Trophoblast cell (in vitro differentiated cells and primary cell): ENCODE results near the gene DCC.

Source experiments
- DNase-seq, 2 donors: peaks; one replicate each; pipeline ENCODE4 v3.0.0-alpha.2; 2016
- H2AFZ ChIP-seq: 2 replicates; pipeline ENCODE4 v1.6.1; 2013; ENCODE audit warnings: low read length, moderate library complexity, mild to moderate bottlenecking; ENCODE audit not compliant: insufficient read depth, poor library complexity
- H2AK5ac ChIP-seq: 2 replicates; pipeline ENCODE4 v1.6.1; 2013; ENCODE audit warnings: mild to moderate bottlenecking, low read length
- H2BK120ac ChIP-seq: 2 replicates; pipeline ENCODE4 v1.6.1; 2013; ENCODE audit warnings: low read length, mild to moderate bottlenecking, moderate library complexity; ENCODE audit not compliant: insufficient read depth, poor library complexity
- H2BK12ac ChIP-seq: 2 replicates; pipeline ENCODE4 v1.6.1; 2013; ENCODE audit warnings: mild to moderate bottlenecking, low read length, moderate library complexity
- H2BK5ac ChIP-seq: 2 replicates; pipeline ENCODE4 v1.6.1; 2013; ENCODE audit warnings: low read length, low read depth, moderate library complexity, mild to moderate bottlenecking; ENCODE audit not compliant: poor library complexity
- H3K14ac ChIP-seq: 2 replicates; pipeline ENCODE4 v1.6.1; 2013; ENCODE audit warnings: mild to moderate bottlenecking, low read length
- H3K18ac ChIP-seq: 2 replicates; pipeline ENCODE4 v1.6.1; 2013; ENCODE audit warnings: mild to moderate bottlenecking, low read length
- H3K23ac ChIP-seq: 2 replicates; pipeline ENCODE4 v1.6.1; 2013; ENCODE audit warnings: low read length
- H3K27ac ChIP-seq: 2 replicates; pipeline ENCODE4 v1.5.1; 2013; ENCODE audit warnings: low read depth, mild to moderate bottlenecking, inconsistent platforms, low read length, moderate library complexity
- H3K27me3 ChIP-seq: 2 replicates; pipeline ENCODE4 v1.6.1; 2013; ENCODE audit warnings: inconsistent platforms, mild to moderate bottlenecking, low read length, moderate library complexity; ENCODE audit not compliant: insufficient read depth
- H3K36me3 ChIP-seq, 2 experiments: 1 replicate in 1 of 2; 2 replicates in 1 of 2; pipeline ENCODE4 v1.6.1; 2013; ENCODE audit warnings: low read length in 2 of 2, mild to moderate bottlenecking in 2 of 2, moderate library complexity in 1 of 2; ENCODE audit not compliant: insufficient read depth in 2 of 2, control insufficient read depth in 1 of 2
- H3K4ac ChIP-seq: 2 replicates; pipeline ENCODE4 v1.6.1; 2013; ENCODE audit warnings: low read depth, mild to moderate bottlenecking, low read length, moderate library complexity
- H3K4me1 ChIP-seq, 2 experiments: 1 replicate in 1 of 2; 2 replicates in 1 of 2; pipeline ENCODE4 v1.6.1; 2013; ENCODE audit warnings: low read length in 2 of 2, mild to moderate bottlenecking in 2 of 2, moderate library complexity in 1 of 2; ENCODE audit not compliant: insufficient read depth in 2 of 2, control insufficient read depth in 1 of 2
- H3K4me2 ChIP-seq: 2 replicates; pipeline ENCODE4 v1.6.1; 2013; ENCODE audit warnings: inconsistent platforms, mild to moderate bottlenecking, low read length, moderate library complexity
- H3K4me3 ChIP-seq: 2 replicates; pipeline ENCODE4 v1.5.1; 2013; ENCODE audit warnings: mild to moderate bottlenecking, low read depth, low read length, inconsistent platforms
- H3K79me1 ChIP-seq: one replicate; pipeline ENCODE4 v1.6.1; 2013; ENCODE audit warnings: low read length
- H3K79me2 ChIP-seq: 2 replicates; pipeline ENCODE4 v1.6.1; 2013; ENCODE audit warnings: low read length, mild to moderate bottlenecking; ENCODE audit not compliant: control insufficient read depth, insufficient read depth, poor library complexity
- H3K9ac ChIP-seq: 2 replicates; pipeline ENCODE4 v1.6.1; 2013; ENCODE audit warnings: mild to moderate bottlenecking, low read length
- H3K9me3 ChIP-seq: 2 replicates; pipeline ENCODE4 v1.6.1; 2013; ENCODE audit warnings: low read depth, mild to moderate bottlenecking, control low read depth, inconsistent platforms, low read length; ENCODE audit not compliant: insufficient read depth
- H4K12ac ChIP-seq: 2 replicates; pipeline ENCODE4 v1.6.1; 2013; ENCODE audit warnings: low read depth, mild to moderate bottlenecking, low read length, moderate library complexity
- H4K8ac ChIP-seq: 2 replicates; pipeline ENCODE4 v1.6.1; 2013; ENCODE audit warnings: low read depth, mild to moderate bottlenecking, low read length, moderate library complexity
- H4K91ac ChIP-seq: one replicate; pipeline ENCODE4 v1.6.1; 2013; ENCODE audit warnings: low read depth, mild to moderate bottlenecking, low read length, moderate library complexity
- WGBS: extraction: QIAGEN DNeasy Blood & Tissue Kit; methylation state at CpG from one replicate; pipeline ENCODE4 v1.1.7; 2013; ENCODE audit warnings: missing lambda C conversion rate; ENCODE audit not compliant: insufficient read length, insufficient coverage; ENCODE audit errors: extremely low coverage; 5-methylcytosine and 5-hydroxymethylcytosine counted together

Gene DCC

GRCh38 chr18:52670896-52671295 is 330.9 kb downstream of the DCC start:
- Histone ChIP-seq H3K79me2 (no peaks in the 10 kb centered on the region), H3K4me3 (no peak overlapping the region), H4K8ac (no peak overlapping the region), H3K18ac (no peak overlapping the region), H3K9me3 (no peaks in the 10 kb centered on the region), H2BK12ac (no peak overlapping the region), H3K27ac (no peak overlapping the region), H4K91ac (no peak overlapping the region), H3K23ac (no peak overlapping the region), H3K79me1 (peaks cover 2% of the 10 kb centered on the region), H3K36me3 (no peaks in the 10 kb centered on the region), H2BK5ac (no peak overlapping the region), H2AFZ (no peak overlapping the region), H3K27me3 (no peaks in the 10 kb centered on the region), H3K4ac (no peak overlapping the region), H3K4me1 (no peaks in the 10 kb centered on the region), H2AK5ac (no peak overlapping the region), H3K4me2 (no peak overlapping the region), H2BK120ac (no peak overlapping the region), H3K14ac (no peak overlapping the region), H4K12ac (no peak overlapping the region), H3K9ac (no peak overlapping the region)
- peak in 1 of 2 donors; percentile 2 for DNase-seq
- no CpG with 5 or more reads among the region's 3 CpGs for WGBS

GRCh38 chr18:52678034-52678433 is 338.0 kb downstream of the DCC start:
- no peak overlapping the region for H4K12ac ChIP-seq
- H3K4me3 ChIP-seq = no peak overlapping the region
- no peak overlapping the region for H3K14ac ChIP-seq
- H3K4ac ChIP-seq = no peak overlapping the region
- H3K27ac ChIP-seq = no peak overlapping the region
- H3K36me3 ChIP-seq = no peaks in the 10 kb centered on the region
- WGBS = no CpG with 5 or more reads among the region's 3 CpGs
- H2BK12ac ChIP-seq = no peak overlapping the region
- no peak overlapping the region for H3K23ac ChIP-seq
- no peak overlapping the region for H2BK120ac ChIP-seq
- peaks cover 2% of the 10 kb centered on the region for H3K79me1 ChIP-seq
- no peak for DNase-seq
- H3K9me3 ChIP-seq = no peaks in the 10 kb centered on the region
- no peak overlapping the region for H4K8ac ChIP-seq
- no peak overlapping the region for H2BK5ac ChIP-seq
- H3K27me3 ChIP-seq = no peaks in the 10 kb centered on the region
- H3K4me2 ChIP-seq = no peak overlapping the region
- no peaks in the 10 kb centered on the region for H3K79me2 ChIP-seq
- no peak overlapping the region for H4K91ac ChIP-seq
- H2AK5ac ChIP-seq = no peak overlapping the region
- no peak overlapping the region for H3K9ac ChIP-seq
- H3K4me1 ChIP-seq = no peaks in the 10 kb centered on the region
- H2AFZ ChIP-seq = no peak overlapping the region
- no peak overlapping the region for H3K18ac ChIP-seq

GRCh38 chr18:52678551-52678950 is 338.6 kb downstream of the DCC start:
- Histone ChIP-seq H3K79me2 (no peaks in the 10 kb centered on the region), H3K4me3 (no peak overlapping the region), H3K27ac (no peak overlapping the region), H2BK120ac (no peak overlapping the region), H3K23ac (no peak overlapping the region), H3K9ac (no peak overlapping the region), H2BK5ac (no peak overlapping the region), H3K27me3 (no peaks in the 10 kb centered on the region), H3K9me3 (no peaks in the 10 kb centered on the region), H3K4me1 (no peaks in the 10 kb centered on the region), H3K36me3 (no peaks in the 10 kb centered on the region), H3K4me2 (no peak overlapping the region), H4K8ac (no peak overlapping the region), H2AFZ (no peak overlapping the region), H4K91ac (no peak overlapping the region), H2BK12ac (no peak overlapping the region), H3K18ac (no peak overlapping the region), H4K12ac (no peak overlapping the region), H3K14ac (no peak overlapping the region), H3K79me1 (peaks cover 2% of the 10 kb centered on the region), H3K4ac (no peak overlapping the region), H2AK5ac (no peak overlapping the region)
- no CpG with 5 or more reads among the region's 8 CpGs for WGBS
- no peak for DNase-seq

- Histone ChIP-seq H4K91ac (no peak overlapping the region), H3K27me3 (no peaks in the 10 kb centered on the region), H2AK5ac (no peak overlapping the region), H3K27ac (no peak overlapping the region), H3K4me1 (no peaks in the 10 kb centered on the region), H2AFZ (no peak overlapping the region), H3K79me2 (no peaks in the 10 kb centered on the region), H3K79me1 (no peaks in the 10 kb centered on the region), H3K14ac (no peak overlapping the region), H3K36me3 (no peaks in the 10 kb centered on the region), H3K23ac (no peak overlapping the region), H2BK12ac (no peak overlapping the region), H4K12ac (no peak overlapping the region), H2BK120ac (no peak overlapping the region), H3K4ac (no peak overlapping the region), H3K9me3 (no peaks in the 10 kb centered on the region), H3K4me2 (no peak overlapping the region), H3K18ac (no peak overlapping the region), H3K9ac (no peak overlapping the region), H3K4me3 (no peak overlapping the region), H4K8ac (no peak overlapping the region), H2BK5ac (no peak overlapping the region)
- DNase-seq = no peak
- no CpG with 5 or more reads among the region's 2 CpGs for WGBS
Observed at GRCh38 chr18:52679354-52679753, 339.4 kb downstream of the DCC start.
